Right lobe of liver (tissue), 6 donors: Measurements from ENCODE around the gene TMEM232. TPM values are rescaled to one million over a fixed set of nuclear protein-coding genes. Genes with fewer than 3 reads are reported as not detected.

Source experiments
- ATAC-seq, 4 donors: fragments of 200-7000 bp; cut with Tn5 transposase; one replicate each; pipeline ENCODE4 v1.9.1; 2020; ENCODE audit warnings: mild to moderate bottlenecking in 4 of 4, moderate library complexity in 4 of 4
- DNase-seq, 3 donors: peaks; one replicate each; pipeline ENCODE4 v3.0.0-alpha.2; 2020
- H3K27ac ChIP-seq, 3 donors: fragments of 200-600 bp; one replicate each; pipeline ENCODE4 v1.8.0; 2022
- H3K27me3 ChIP-seq, 2 donors: fragments of 200-600 bp; one replicate each; pipeline ENCODE4 v1.8.0; 2022
- H3K36me3 ChIP-seq, 4 donors: fragments of 200-600 bp; sonication (generic) in 1 of 4; one replicate each; pipeline versions ENCODE4 v1.5.1 to v1.8.0; 2017 to 2022; ENCODE audit warnings: control low read depth in 1 of 4
- H3K4me1 ChIP-seq, 4 donors: fragments of 200-600 bp; sonication (generic) in 1 of 4; one replicate each; pipeline versions ENCODE4 v1.5.1 to v1.8.0; 2017 to 2022; ENCODE audit warnings: control low read depth in 1 of 4
- H3K4me3 ChIP-seq, 3 donors: fragments of 200-600 bp; one replicate each; pipeline ENCODE4 v1.8.0; 2022
- H3K9me3 ChIP-seq, 4 donors: fragments of 200-600 bp; sonication (generic) in 1 of 4; one replicate each; pipeline versions ENCODE4 v1.5.1 to v1.8.0; 2017 to 2022; ENCODE audit warnings: control low read depth in 1 of 4
- CTCF ChIP-seq, 4 donors: fragments of 200-600 bp in 3 of 4; fragments of 450-650 bp in 1 of 4; IDR thresholded peaks; one replicate each; pipeline versions ENCODE4 v1.5.1 to v1.8.0; 2016 to 2022; ENCODE audit warnings: antibody characterized with exemption in 4 of 4, mild to moderate bottlenecking in 2 of 4
- POLR2A ChIP-seq: fragments of 450-650 bp; IDR thresholded peaks from one replicate; pipeline ENCODE4 v1.6.1; 2017; ENCODE audit warnings: antibody characterized with exemption, mild to moderate bottlenecking
- WGBS: methylation state at CpG from one replicate; pipeline ENCODE4 v1.1.6; 2018; ENCODE audit warnings: low coverage, low lambda C conversion rate; ENCODE audit not compliant: insufficient coverage; ENCODE audit errors: missing lambda C conversion rate; 5-methylcytosine and 5-hydroxymethylcytosine counted together
- intact Hi-C, 2 donors: fragments of 100-400 bp; cut with DNase I; formaldehyde crosslinking; loops; one replicate each; pipeline versions ENCODE4 v1.11.2 to v1.14.1; 2022
- total RNA-seq, 6 experiments: library from RNA; depleted of rRNA in 2 of 6; stranded (reverse); fragments of >200 nt in 2 of 6; fragmentation: NEBNext Ultra II Directional in 3 of 6; extraction: Animal tissue kit (Norgen Biotek cat#: 25700) in 3 of 6; gene quantifications; one replicate each; pipeline versions ENCODE4 v1.1.0 to v1.2.4, GENCODE V29; 2016 to 2023
- donor health status: DM: no; HTN: yes; CAD: no.
- donor health status: DM: no; HTN: no; CAD: no.
- donor health status: DM: no; HTN: no; CAD: no.
- donor health status: DM: no; HTN: yes; CAD: no.
- donor health status: DM: no; HTN: yes; CAD: no.

Gene TMEM232
- total RNA-seq, 6 experiments from 2014 or later = 0.31 to 1.3 (median 0.68) TPM

- H3K27me3 ChIP-seq = no peaks in the 10 kb centered on the region
- intact Hi-C loops = no loop called here
- TF ChIP-seq CTCF (IDR thresholded peaks at IDR 0.05) (no peak), POLR2A (no peak)
- no peaks in the 10 kb centered on the region for H3K4me1 ChIP-seq
- no peak overlapping the region for H3K27ac ChIP-seq
- DNase-seq (no peak), ATAC-seq (no peak)
- no peaks in the 10 kb centered on the region for H3K9me3 ChIP-seq
- no peaks in the 10 kb centered on the region for H3K36me3 ChIP-seq
- H3K4me3 ChIP-seq = no peak overlapping the region
Measured at GRCh38 chr5:110386782-110387181, 339.7 kb downstream of the TMEM232 start.

- intact Hi-C loops = no loop called here
- Histone ChIP-seq H3K27ac (no peak overlapping the region), H3K4me1 (no peaks in the 10 kb centered on the region), H3K27me3 (no peaks in the 10 kb centered on the region), H3K4me3 (no peak overlapping the region), H3K9me3 (no peaks in the 10 kb centered on the region), H3K36me3 (no peaks in the 10 kb centered on the region)
- ATAC-seq = no peak
- TF ChIP-seq POLR2A = no peak
- no peak for TF ChIP-seq CTCF (IDR thresholded peaks at IDR 0.05)
- no peak for DNase-seq
Measured at GRCh38 chr5:110383231-110383630, 343.2 kb downstream of the TMEM232 start.

GRCh38 chr5:110377943-110378342 is 348.5 kb downstream of the TMEM232 start:
- no peak for ATAC-seq
- intact Hi-C loops = no loop called here

GRCh38 chr5:110377361-110377760 is 349.1 kb downstream of the TMEM232 start:
- Histone ChIP-seq H3K4me1 (no peaks in the 10 kb centered on the region), H3K27ac (no peak overlapping the region), H3K9me3 (no peaks in the 10 kb centered on the region), H3K27me3 (no peaks in the 10 kb centered on the region), H3K36me3 (no peaks in the 10 kb centered on the region), H3K4me3 (no peak overlapping the region)
- no peak for DNase-seq
- intact Hi-C loops = no loop called here
- 65% methylated on average over 2 of the region's 2 CpGs for WGBS
- ATAC-seq = no peak
- no peak for TF ChIP-seq POLR2A
- no peak for TF ChIP-seq CTCF (IDR thresholded peaks at IDR 0.05)

More at GRCh38 chr5:110377943-110378342, 348.5 kb downstream of the TMEM232 start:
- Histone ChIP-seq H3K27ac (no peak overlapping the region), H3K4me3 (no peak overlapping the region), H3K4me1 (no peaks in the 10 kb centered on the region), H3K27me3 (no peaks in the 10 kb centered on the region), H3K9me3 (no peaks in the 10 kb centered on the region), H3K36me3 (no peaks in the 10 kb centered on the region)
- no peak for DNase-seq
- no peak for TF ChIP-seq CTCF (IDR thresholded peaks at IDR 0.05)
- no peak for TF ChIP-seq POLR2A
- WGBS = 64% methylated on average over 1 of the region's 1 CpG

- H3K27me3 ChIP-seq = no peaks in the 10 kb centered on the region
- H3K27ac ChIP-seq = no peak overlapping the region
- no peaks in the 10 kb centered on the region for H3K36me3 ChIP-seq
- TF ChIP-seq CTCF (IDR thresholded peaks at IDR 0.05) = no peak
- TF ChIP-seq POLR2A = no peak
- ATAC-seq (no peak), DNase-seq (no peak)
- no peak overlapping the region for H3K4me3 ChIP-seq
- H3K9me3 ChIP-seq = no peaks in the 10 kb centered on the region
- intact Hi-C loops = no loop called here
- H3K4me1 ChIP-seq = no peaks in the 10 kb centered on the region
- WGBS = 82% methylated on average over 4 of the region's 4 CpGs
Measured at GRCh38 chr5:110376281-110376951, 350.1 kb downstream of the TMEM232 start.
